HG03064 (cell line): ENCODE data around the gene GIGYF2.
A peak's percentile ranks its signal among the peaks of the same experiment; 100 is the strongest.
"Not testable (repeated sequence)": the region's sequence is repeated elsewhere in the genome, so short reads cannot be mapped to it uniquely, and the experiment has no call there.

ENCODE experiments used
- ATAC-seq: cut with Tn5 transposase; IDR thresholded peaks from one replicate; pipeline ENCODE4 v1.9.1; 2021; ENCODE audit warnings: low read depth; ENCODE audit not compliant: unreplicated experiment

Gene GIGYF2

GRCh38 chr2:232800166-232800565 lies 103.0 kb downstream of the GIGYF2 start:
- ATAC-seq, result no peak

- no peak for ATAC-seq
These were observed 105.0 kb downstream of the GIGYF2 start for GRCh38 chr2:232802091-232802490.

DNA sequence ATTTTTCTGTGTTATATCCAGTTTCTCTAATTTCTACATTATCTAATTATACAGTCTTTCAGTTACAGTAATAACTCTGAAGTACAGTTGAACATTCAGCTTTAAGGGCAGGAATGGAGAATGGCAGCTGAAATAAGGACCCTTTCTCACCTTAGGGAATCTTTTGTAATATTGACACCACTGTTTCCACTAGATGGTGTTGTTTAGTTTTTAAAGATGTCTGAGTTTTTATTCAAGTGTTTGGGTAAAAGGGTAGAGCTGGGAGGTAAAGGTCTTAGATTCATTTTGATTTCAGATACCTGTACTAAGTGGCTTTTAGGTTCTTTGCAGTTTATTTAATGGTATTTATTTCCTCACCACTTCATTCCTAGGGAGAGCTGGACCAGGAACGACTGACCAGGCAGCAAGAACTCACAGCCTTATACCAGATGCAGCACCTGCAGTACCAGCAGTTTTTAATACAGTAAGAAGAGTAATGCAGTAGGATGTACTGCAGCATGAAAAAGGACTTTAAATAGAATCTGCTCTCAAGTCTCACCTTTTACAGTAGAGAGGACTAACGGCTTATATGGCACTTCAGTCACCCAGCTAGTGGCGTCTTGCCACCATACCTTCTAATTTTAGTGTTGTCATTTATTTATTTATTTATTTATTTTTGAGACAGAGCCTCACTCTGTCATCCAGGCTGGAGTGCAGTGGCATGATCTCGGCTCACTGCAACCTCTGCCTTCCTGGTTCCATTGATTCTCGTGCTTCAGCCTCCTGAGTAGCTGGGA lies 112.4 kb downstream of the GIGYF2 start:
- no peak for ATAC-seq

DNA sequence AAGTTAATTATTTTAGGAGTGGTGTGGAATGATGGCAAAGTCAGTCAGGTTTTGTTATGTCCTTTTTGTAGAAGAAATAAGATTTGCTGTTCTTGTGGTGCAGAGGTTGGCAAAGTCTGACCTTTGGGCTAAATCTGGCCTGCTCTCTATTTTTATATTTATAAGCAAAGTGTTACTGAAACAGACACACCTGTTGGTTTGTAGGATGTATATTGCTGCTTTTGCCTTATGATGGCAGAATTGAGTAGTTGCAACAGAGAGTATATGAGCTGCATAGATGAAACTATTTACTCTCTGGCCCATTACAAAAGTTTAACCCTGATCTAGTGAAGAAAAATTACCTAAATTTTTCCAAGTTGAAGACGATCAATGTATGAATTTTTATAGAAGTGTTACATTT lies 113.3 kb downstream of the GIGYF2 start:
- ATAC-seq, result no peak

DNA sequence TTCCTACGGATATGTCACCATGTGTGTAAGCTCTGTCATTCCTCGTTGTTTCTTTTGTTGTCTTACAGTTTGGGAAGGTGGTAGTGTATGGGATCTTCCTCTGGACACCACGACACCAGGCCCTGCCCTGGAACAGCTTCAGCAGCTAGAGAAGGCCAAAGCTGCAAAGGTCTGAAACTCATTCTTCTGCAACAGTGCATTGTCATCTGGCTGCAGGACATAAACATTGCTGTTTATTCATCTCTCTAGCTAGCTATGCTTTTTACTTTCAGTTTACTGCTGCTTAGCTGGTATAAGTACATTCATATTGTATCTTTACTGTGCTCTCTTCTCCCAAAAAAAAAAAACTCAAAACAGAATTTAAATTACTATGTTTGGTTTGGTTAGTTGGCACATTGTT lies 118.4 kb downstream of the GIGYF2 start:
- no peak for ATAC-seq

- ATAC-seq, result no peak
These were observed 119.5 kb downstream of the GIGYF2 start for GRCh38 chr2:232816657-232817056.

GRCh38 chr2:232817756-232818155 lies 120.6 kb downstream of the GIGYF2 start:
- no peak for ATAC-seq

DNA sequence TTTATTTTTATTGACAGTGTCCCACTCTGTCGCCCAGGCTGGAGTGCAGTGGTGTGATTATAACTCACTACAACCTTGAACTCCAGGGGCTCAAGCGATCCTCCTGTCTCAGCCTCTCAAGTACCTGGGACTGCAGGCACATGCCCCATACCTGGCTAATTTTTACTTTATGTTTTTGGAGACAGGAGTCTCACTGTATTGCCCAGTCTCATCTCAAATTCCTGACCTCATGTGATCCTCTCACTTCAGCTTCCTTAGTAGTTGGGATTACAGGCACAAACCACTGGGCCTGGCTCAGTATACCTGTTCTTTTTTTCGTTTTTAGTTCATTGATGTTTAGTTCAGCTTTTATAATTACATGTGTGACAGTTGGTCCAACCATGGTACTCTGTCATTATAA lies 132.9 kb downstream of the GIGYF2 start:
- ATAC-seq, result no peak

- ATAC-seq, result no peak
These were observed 134.4 kb downstream of the GIGYF2 start for GRCh38 chr2:232831496-232831895.

- ATAC-seq, result no peak
These were observed 136.7 kb downstream of the GIGYF2 start for GRCh38 chr2:232833830-232834229.

GRCh38 chr2:232835687-232836208 lies 138.6 kb downstream of the GIGYF2 start:
- no peak for ATAC-seq

DNA sequence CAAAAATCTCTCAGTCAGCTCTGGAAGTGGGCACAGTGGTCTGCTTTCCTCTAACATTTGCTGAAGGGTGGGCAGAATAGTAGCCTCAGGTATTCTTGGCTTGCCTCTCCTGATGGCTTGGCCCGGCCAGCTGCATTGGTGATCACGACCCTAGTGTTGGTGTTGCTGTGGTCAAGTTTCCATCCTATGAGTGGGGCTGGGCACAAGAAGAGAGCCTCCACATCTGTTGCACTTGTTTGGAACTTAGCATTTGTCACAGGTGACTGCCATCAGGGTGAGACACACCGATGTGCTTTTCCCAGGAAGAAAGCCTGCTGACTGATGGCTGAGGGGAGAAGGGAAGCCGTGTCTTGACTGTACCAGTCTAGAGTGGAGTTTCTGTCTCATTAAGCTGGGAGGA lies 139.8 kb downstream of the GIGYF2 start:
- ATAC-seq, result no peak

GRCh38 chr2:232838406-232838874 lies 141.3 kb downstream of the GIGYF2 start:
- ATAC-seq, result peak; percentile 85

DNA sequence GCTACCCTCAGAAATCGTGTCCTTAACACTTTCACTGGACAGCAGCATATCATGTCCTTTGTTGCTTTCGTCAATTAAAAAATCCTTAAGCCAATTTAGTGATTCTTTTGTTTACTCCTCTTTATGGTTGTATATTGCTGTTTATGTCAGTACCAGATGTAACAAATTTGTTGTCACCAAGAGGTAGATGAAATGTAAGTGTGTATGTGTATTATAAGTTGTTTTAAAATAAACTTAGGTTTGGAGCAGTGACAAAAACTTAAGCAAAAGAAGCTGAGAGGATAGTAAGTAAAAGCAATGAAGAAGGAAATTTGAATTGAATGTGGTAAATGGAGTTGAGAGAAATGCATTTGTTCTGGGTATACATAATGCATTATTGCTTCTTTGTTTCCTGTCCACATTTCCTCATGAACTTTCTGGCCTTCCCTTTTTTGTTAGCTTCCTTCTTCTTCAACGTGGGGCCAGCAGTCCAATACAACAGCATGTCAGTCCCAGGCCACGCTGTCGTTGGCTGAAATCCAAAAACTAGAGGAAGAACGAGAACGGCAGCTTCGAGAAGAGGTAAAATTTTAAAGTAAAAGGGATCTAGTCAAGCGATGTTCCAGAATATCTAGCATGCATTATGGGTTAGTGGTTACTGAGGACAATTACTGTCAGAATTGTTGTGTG lies 142.4 kb downstream of the GIGYF2 start:
- no peak for ATAC-seq

GRCh38 chr2:232842689-232843088 lies 145.6 kb downstream of the GIGYF2 start:
- ATAC-seq, result no peak

DNA sequence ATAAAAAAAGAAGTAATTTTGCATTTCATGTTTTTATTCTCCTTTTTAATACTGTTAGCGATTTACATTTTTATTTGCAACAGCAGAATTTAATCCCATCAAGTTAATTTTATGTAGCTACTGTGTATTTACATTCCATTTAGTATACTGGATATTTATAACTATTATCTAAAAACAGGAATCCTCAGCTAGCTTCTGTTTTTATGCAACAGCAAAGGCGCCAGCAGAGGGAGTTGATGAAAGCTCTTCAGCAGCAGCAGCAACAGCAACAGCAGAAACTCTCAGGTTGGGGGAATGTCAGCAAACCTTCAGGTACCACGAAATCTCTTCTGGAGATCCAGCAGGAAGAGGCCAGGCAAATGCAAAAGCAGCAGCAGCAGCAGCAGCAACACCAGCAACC lies 146.7 kb downstream of the GIGYF2 start:
- ATAC-seq, result no peak

- no peak for ATAC-seq
These were observed 148.9 kb downstream of the GIGYF2 start for GRCh38 chr2:232846055-232846454.

DNA sequence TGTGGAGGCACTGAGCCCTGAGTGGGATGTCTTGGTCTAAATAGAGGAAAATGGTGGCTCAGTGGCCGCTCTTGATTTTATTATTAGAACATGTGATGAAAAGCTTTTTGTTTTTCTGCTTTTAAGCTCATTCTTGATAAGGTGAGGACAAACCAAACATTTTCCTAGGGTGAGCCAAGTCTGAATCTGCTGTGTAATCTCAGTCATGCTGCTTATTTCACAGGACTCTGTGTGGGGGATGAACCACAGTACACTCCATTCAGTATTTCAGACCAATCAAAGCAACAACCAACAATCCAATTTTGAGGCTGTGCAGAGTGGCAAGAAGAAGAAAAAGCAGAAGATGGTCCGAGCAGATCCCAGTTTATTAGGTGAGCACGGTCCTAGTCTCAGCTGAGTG lies 152.9 kb downstream of the GIGYF2 start:
- no peak for ATAC-seq

- ATAC-seq, result not testable (repeated sequence)
These were observed 154.9 kb downstream of the GIGYF2 start for GRCh38 chr2:232852081-232852480.

GRCh38 chr2:232852676-232853075 lies 155.5 kb downstream of the GIGYF2 start:
- no peak for ATAC-seq

- ATAC-seq, result no peak
These were observed 157.0 kb downstream of the GIGYF2 start for GRCh38 chr2:232854082-232854481.

DNA sequence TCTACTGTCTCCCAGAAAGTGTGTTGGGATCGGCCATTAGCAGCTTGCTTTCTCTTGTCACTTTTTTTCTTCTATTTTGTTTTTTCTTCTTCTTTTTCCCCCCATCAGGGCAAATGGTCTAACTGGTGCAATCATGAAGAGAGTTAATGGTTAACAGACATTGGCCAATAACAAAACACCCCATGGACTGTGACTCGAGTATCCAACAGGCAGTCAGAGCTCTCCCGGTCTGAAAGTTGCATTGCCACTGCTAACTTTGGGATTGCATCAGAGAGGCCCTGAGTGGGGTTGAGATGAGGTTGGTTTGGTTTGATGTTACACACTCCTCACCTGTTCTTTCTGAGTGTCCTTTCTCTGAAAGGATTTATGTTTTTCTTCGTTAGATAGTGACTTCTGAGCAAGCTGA lies 160.0 kb downstream of the GIGYF2 start:
- no peak for ATAC-seq
